ENCODE data around the gene DYNLT2B.
"Not testable (repeated sequence)": the region's sequence is repeated elsewhere in the genome, so short reads cannot be mapped to it uniquely, and the experiment has no call there.

The DYNLT2B gene

DNA sequence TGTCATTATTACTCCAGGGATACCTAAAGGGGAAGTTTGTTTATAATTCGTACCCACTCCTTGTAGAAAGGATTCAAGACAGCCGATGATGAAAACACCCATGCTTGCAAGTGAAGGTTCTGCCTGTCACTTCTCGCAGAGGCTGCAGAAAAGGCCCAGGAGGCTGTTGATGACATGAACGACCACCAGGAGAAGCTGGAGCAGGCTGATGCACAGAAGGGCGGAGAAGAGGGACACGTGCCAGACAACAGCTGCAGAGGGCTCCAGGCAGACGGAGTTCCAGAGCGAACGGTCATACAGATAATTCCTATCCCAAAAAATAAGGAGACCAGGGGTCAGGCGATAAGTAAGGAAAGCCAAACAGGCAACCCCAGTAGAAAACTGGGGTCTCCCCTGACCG lies 5.7 kb upstream of the DYNLT2B start:
- no peak for DNase-seq

DNA sequence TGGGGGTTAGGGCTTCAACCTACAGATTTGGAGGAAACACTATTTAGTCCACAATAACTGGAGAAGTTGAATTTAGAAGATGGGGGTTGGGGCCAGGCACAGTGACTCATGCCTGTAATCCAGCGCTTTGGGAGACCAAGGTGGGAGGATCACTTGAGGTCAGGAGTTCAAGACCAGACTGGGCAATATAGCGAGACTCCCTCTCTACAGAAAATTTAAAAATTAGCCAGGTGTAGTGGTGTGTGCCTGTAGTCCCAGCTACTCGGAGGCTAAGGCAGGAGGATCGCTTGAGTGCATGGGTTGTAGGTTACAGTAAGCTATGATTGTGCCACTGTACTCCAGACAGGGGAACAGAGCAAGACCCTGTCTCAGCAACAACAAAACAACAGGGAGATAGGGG lies 5.0 kb upstream of the DYNLT2B start:
- DNase-seq = no peak

DNA sequence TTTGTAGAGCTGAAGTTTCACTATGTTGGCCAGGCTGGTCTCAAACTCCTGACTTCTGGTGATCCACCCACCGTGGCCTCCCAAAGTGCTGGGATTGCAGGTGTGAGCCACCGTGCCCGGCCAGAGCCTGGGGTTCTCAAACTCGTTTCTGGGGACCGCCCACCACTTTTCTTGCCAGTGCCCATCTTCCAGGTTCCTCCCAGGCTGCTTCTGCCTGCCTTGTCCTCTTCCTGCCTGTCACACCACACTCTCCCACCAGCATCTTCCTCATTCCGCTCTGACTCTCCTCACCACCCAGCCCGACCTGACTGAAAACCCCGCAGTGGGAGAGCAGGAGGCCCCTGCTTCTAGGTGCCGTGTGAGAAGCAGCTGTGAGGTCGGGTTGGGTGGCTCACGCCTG lies 3.1 kb upstream of the DYNLT2B start:
- no peak for DNase-seq

DNA sequence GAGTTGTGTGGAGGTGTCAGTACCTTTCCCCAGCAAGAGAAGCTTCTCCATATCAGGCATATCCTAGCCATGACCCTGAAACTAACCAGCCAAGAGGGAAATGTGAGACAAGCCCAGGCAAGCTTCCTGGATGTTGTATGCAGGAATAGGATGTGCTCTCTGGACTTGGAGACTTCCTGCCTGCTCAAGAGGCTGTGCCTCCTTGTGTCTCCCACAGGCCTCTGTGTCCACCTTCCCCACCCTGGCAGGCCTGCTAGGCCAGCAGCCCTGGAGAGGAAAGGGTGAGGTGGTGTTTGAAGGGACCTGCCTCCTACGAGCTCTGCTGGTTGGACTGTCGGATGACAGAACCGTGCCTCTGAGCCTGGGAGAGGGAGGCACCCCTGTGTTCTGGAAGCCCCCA lies 2.1 kb upstream of the DYNLT2B start:
- DNase-seq = no peak

DNA sequence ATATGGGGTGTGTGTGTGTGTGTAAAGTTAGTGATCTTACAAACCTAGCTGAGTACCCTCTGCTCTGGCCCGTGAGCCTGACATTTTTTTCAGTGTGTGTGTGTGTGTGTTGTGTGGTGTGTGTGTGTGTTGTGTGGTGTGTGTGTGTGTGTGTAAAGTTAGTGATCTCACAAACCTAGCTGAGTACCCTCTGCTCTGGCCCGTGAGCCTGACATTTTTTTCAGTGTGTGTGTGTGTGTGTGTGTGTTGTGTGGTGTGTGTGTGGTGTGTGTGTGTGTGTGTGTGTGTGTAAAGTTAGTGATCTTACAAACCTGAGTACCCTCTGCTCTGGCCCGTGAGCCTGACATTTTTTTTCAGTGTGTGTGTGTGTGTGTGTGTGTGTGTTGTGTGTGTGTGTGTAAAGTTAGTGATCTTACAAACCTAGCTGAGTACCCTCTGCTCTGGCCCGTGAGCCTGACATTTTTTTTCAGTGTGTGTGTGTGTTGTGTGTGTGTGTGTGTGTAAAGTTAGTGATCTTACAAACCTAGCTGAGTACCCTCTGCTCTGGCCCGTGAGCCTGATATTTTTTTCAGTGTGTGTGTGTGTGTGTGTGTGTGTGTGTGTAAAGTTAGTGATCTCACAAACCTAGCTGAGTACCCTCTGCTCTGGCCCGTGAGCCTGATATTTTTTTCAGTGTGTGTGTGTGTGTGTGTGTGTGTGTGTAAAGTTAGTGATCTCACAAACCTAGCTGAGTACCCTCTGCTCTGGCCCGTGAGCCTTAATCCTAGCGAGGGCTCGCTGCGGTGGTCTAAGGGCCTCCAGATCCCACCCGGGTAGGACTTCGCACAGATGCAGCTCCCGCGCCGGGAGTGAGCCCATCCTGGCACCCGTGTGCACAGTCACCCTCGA lies 997 bp downstream of the DYNLT2B start:
- DNase-seq = not testable (repeated sequence)

DNA sequence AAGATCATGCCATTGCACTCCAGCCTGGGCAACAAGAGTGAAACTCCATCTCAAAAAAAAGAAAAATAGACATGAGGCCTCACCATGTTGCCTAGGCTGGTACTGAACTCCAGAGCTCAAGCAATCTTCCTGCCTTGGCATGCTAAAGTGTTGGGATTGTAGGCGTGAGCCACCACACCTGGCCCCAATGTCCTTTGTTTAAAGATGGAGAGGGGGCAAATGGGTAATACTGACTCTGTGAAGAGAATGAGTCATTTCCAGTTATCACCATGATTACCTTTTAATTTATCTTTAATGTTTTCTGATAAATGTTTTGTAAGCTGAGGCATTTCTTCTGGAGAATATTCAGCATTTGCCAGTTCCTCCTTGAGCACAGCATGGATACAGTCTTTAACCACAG lies 2.2 kb downstream of the DYNLT2B start:
- DNase-seq = no peak

DNA sequence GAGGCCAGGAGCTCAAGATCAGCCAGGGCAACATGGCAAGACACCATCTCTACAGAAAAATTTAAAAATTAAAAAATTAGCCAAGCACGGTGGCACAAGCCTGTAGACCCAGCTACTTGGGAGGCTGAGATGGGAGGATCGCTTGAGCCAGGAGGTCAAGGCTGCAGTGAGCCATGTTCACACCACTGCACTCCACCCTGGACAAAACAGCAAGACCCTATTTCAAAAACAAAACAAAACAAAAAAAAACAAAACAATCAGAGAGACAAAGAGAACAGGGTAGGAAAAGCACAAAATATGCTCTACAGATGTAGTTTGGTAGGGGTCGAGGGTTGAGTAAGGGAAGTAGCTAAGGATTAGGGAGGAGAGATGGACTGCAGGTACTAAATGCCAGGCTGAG lies 3.4 kb downstream of the DYNLT2B start:
- DNase-seq = no peak

DNA sequence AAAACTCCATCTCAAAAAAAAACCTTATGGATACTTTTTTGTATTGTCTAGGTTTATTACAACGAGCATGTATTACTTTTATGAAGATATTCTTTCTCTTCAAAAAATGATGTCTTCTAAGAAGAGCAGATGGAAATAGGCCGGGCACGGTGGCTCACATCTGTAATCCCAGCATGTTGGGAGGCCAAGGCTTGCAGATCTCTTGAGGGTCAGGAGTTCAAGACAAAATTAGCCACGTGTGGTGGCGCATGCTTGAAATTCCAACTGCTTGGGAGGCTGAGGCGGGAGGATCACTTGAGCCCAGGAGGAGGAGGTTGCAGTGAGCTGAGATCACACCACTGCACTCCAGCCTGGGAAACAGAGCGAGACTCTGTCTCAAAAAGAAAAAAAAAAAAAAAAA lies 4.0 kb downstream of the DYNLT2B start:
- not testable (repeated sequence) for DNase-seq

DNA sequence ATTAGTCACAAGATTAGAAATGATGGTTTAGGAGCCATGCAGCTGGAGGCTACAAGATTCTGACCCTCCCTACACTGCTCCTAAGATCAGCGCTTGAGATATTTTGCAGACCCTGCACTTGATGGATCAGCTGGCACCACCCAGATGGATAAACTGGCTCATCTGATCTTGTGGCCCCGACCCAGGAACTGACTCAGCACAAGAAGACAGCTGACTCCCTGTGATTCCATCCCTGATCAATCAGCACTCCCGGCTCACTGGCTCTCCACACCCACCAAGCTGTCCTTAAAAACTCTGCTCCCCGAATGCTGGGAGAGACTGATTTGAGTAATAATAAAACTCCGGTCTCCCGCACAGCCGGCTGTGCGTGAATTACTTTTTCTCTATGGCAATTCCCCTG lies 15.1 kb downstream of the DYNLT2B start:
- not testable (repeated sequence) for DNase-seq

DNA sequence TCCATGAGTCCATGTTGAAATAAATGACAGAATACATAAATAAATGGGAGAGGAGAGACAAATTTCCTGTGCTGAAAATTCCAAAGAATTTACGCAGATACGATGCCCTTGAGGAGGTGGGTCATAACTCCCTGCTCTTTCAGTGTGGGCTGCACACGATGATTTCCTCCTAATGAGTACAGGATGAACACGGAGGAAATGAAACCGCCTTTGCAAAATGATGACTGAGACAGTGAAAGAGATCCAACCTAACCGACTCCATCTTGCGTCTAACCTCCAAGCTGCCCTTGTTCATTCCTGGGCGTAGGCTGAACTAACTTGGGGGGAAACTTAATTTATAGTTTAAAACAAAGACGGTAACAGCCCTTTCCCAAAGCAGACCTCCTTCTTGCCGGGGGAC lies 15.5 kb downstream of the DYNLT2B start:
- DNase-seq = not testable (repeated sequence)

DNA sequence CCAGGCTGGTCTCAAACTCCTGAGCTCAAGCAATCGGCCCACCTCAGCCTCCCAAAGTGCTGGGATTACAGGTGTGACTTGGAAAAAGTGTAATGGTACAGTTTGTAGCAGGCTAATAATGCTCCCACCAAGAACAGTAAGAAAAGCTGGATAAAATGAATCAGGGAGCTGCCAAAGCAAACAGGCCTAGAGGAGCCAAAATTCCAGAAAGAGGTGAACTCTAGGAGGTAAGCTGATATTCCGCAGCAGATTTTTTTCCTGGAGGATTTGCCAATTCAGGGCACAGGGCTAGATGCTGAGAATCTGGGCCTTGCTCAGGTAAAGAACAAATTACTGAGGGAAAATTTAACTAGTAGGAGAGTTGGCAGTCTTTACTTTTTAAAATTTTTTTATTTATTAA lies 19.5 kb downstream of the DYNLT2B start:
- DNase-seq = no peak

DNA sequence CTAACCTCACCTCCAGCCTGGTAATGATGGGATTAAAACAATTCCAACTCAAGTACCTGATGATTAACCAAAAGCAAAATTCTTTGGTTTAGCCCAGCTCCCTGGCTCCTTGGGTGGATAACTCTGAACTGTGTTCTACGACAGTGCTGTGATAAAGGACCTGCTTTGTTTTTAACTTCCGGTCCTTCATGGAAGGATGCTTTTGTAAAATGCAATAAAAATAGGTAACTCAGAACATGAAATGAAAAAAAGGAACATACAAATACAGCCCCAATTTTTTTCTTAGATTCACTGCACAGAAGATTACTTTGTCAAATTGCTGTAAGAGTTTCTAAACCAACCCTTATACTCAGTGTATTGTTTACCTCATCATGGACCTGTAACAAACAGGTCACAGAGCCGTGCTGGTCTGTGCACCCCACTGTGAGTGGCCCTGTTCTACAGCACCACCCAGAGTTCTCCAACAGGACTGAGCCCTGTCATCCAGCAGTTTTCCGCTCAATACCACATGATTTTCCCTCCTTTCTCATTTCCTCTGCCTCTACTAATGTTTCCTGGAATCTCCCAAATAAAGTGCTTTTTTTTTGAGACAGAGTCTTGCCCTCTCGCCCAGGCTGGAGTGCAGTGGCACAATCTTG lies 25.6 kb downstream of the DYNLT2B start:
- no peak for DNase-seq

DNA sequence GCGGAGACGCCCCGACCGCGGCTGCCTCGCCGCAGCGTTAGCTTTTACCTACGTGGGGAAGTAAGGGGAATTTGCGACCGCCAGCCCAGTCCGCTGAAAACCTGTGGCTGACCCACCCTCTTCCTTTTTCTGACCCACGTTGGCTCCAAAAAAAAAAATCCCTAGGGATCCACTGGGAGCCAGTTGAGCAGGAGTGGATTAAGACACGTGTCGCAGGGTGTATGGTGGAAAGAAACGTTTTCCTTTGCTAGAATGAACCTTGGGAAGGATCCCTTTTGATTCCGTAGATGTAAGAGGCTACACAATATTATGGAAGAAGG lies 29.9 kb downstream of the DYNLT2B start:
- no peak for DNase-seq

DNA sequence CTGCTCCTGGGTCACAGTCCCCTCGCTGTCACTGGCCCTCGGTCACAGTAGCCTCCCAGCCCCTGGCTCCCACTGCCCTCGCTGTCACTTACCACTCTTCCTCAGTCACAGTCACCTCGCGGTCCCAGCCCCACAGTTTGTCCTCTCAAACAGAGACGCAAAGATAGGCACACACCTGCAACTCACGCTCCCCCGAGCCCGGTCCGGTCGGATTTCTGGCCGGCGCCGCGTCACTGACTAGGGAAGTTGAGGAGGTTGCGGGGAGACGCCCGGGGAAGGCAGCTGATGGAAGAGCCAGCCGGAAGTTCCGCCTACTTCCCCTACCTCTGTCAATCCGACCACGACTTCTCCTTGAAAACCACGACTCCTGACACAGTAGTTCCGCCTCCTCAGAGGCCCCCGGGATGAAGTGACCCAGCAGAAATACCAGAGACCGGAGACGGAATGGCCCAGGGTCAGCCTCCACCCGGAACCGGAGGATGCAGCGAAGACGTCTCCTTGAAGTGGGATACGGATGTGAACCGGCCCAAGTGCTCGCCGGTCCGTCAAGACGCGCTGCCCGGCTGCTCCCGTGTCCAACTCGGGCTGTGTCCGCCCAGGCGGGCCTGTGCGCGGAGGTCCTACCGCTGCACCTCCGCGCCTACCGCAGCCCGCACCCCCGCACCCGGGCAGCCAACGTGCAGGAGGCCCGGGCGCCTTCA lies 30.4 kb downstream of the DYNLT2B start, which contains the start of gene PCYT1A:
TSS of gene PCYT1A (minus strand) at position 287 of the 701 bp plus-strand sequence. CDS start 17,195 bp downstream, outside the sequence.
- peak; percentile 81 for DNase-seq

DNA sequence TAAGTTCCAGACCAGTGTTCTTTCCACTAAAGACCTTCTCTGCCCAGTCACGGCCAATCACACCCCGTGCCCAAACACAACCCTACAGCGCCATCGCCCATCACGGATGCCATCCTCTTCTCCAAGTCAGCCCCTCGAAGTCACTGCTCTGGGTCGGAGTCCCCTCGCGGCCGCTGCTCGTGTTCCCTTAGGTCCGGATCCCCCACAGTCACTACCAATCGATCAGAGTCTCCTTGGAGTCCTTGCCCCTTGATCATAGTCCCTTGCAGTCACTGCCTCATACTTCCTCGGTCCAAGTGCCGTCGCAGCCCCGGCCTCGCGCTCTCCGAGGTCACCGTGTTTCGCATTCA lies 31.0 kb downstream of the DYNLT2B start:
- no peak for DNase-seq

DNA sequence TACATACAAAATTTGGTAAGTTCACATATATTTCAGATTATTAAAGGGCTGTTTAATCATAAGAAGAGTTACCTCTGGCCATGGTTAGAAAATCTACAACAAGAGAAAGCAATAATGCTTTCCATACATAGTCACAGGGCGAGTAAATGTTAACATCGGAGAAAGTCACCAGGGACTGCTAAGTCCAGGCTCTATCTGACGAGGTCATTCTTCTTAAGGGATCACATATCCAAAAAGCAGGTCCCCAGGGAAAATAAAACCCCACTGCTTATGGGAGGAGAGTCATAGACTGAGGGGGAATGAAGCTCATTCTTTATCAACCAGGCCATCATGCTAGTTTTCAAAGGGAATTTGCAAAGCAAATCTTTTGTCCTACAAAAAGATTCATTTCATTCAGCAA lies 33.6 kb downstream of the DYNLT2B start:
- DNase-seq = no peak

DNA sequence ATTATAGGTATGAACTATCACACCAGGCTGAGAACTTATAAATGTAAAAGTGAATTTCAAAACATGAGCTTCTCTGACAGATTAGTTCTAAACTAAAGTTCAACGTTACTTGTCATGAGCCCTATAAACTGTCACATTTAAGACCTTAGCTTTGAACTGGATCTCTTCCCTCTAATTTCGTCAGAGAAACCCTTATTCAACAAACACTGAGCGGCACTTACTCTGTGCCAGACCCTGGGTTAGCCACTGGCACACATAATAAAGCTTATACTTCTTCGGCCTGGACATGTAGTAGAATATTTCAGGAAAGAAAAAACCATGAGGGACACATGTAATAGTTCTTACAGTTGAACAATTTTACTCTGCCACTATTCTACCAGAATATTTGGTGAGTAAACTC lies 36.1 kb downstream of the DYNLT2B start:
- no peak for DNase-seq

DNA sequence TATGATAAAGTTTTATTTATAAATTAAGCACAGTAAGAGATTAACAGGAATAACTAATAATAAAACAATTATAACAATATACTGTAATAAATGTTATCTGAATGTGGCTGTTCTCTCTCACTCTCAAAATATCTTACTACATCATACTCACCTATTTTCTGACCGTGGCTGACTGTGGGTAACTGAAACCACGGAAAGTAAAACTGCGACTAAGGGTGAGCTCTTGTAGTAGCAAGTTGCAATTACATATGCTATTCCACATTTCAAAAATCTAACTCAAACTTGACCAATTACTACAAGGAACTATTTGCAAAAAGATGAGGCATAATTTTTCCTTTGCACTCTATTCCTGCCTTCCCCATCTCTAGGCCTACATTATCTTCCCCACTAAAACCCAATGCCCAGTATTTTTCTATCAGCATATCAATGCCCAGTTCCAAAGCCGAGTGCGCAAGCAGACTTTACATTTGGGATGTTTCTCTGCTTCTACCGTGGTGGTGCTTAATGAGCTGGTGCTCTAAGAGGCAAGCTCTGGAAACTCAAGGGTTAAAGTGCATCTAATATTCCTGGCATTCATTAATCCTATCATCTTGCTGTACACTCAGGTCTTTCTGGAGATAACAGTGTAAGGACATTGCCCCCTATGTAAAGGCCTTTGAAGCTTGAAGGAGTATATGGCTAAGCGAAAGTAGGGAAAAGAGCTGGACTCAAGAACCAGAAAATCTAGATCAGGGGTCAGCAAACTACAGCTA lies 37.2 kb downstream of the DYNLT2B start:
- no peak for DNase-seq

DNA sequence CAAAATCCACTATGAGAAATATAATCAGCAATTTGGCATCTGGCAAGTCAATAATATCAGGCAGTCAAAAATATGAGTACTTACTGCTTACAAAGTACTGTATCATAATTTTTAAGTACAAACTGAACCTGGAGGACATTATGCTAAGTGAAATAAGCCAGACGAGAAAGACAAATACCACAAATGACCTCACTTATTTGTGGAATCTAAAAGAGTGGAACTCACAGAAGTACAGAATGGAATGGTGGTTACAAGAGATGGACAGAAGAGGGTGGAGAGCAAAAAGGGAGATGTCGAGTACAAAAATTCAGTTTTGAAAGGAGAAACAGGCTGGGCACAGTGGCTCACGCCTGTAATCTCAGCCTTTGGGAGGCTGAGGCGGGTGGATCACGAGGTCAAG lies 42.9 kb downstream of the DYNLT2B start:
- DNase-seq = no peak

DNA sequence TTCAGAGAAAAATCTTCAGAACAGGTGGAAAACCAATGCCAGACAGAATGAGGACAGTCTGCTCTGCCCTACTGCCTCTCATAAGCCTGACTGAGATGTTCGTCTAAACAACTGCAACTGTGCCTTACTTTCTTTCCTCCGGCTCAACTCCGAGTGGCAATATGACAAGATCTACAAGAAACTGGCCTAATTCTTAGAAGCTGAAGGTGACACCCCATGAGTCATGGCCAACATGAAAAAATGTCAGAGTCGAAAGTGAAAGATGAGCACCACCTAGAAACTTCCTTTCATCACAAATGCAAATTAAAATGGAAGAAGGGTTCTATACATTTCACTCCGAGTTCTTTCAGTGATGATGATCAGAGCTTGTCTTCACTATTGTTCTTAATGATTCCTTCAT lies 43.5 kb downstream of the DYNLT2B start:
- no peak for DNase-seq

DNA sequence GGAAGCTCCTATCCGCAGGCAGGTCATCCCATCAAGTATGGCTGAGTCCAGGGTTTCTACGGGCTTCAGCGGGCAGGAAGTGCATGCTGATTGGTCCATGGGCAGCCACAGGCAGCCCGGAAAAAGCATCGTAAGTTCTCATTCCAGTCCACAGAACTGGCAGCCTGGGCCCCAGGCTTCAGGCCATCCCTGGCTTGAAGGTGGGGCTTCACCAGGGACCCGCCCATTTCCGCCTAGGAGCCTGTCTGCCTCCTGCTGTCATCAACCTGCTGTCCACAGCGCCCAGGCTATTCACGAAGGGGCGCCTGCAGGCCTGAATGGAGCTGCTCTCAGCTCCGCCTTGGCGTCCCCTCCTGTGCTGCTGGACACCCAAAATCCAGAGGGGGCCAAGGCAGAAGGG lies 44.4 kb downstream of the DYNLT2B start:
- DNase-seq = no peak

DNA sequence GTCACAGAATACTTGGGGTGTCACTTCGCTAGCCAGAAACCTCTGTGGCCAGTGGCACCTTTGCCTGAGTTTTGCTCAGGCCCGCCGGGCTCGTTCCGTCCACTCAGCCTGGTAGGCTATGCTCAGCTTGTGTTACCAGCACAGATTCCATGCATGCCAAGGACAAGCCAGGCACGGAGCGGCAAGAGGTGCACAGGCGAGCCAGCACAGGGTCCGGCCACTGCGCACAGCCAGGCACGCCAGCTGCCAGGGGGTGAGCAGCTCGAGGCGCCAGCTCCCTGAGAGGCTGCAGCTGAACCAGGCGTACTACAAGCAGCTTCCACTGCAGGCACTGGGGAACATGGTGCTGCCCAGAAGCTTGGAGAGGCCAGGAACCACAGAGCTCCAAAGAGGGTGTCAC lies 45.2 kb downstream of the DYNLT2B start:
- DNase-seq = no peak

DNA sequence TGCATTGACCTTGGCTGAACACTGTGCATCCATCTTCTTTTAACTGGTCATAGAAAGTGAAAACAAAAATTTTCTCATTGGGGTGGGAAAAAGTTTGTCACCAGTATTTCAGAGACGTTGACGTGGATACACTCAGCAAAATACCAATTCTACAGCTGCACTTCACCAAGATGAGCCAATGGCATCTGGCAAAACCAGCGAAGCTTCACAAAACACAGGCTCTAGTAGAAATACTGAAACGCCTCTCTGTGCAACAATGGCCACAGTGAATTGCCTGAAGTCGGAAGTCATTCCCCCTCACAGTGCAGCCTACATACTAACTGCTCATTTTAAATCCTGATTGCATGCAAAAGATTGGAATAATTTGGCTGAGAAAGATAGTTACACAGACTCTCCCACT lies 47.5 kb downstream of the DYNLT2B start:
- DNase-seq = no peak
